CD4-positive, alpha-beta memory T cell (primary cell): ENCODE measurements around the gene RBM24. TPM values are rescaled to one million over a fixed set of nuclear protein-coding genes. Genes with fewer than 3 reads are reported as not detected.

ENCODE experiments used
- CTCF ChIA-PET: fragments of 350-600 bp; sonication (Branson Sonifier 250); formaldehyde crosslinking; loops from one replicate; lab custom pipeline; 2021; ENCODE audit warnings: inconsistent platforms; ENCODE audit not compliant: partially characterized antibody; lab: Charles Lee
- POLR2A ChIA-PET: fragments of 350-600 bp; sonication (Branson Sonifier 250); formaldehyde crosslinking; loops from one replicate; lab custom pipeline; 2021; ENCODE audit not compliant: partially characterized antibody; lab: Charles Lee
- DNase-seq, 5 donors: peaks; one replicate each; pipeline versions ENCODE4 v3.0.0 to v3.0.0-alpha.2; 2020 to 2022; ENCODE audit warnings: mixed read lengths in 1 of 5
- H3K27ac ChIP-seq: one replicate; pipeline ENCODE4 v1.7.0; 2013; ENCODE audit warnings: low read depth, low read length
- H3K27me3 ChIP-seq: 2 replicates; pipeline ENCODE4 v1.7.0; 2013; ENCODE audit warnings: mild to moderate bottlenecking, low read length, moderate library complexity; ENCODE audit not compliant: insufficient read depth
- H3K36me3 ChIP-seq: 2 replicates; pipeline ENCODE4 v1.7.0; 2013; ENCODE audit warnings: mild to moderate bottlenecking, low read length, moderate library complexity; ENCODE audit not compliant: insufficient read depth
- H3K4me1 ChIP-seq: 2 replicates; pipeline ENCODE4 v1.7.0; 2013; ENCODE audit warnings: mild to moderate bottlenecking, low read length, moderate library complexity; ENCODE audit not compliant: insufficient read depth
- H3K4me3 ChIP-seq, 2 donors: one replicate each; pipeline ENCODE4 v1.7.0; 2013; ENCODE audit warnings: low read length in 2 of 2, mild to moderate bottlenecking in 1 of 2
- H3K9me3 ChIP-seq, 2 donors: one replicate each; pipeline ENCODE4 v1.7.0; 2013; ENCODE audit warnings: low read length in 2 of 2, control low read depth in 1 of 2; ENCODE audit not compliant: control insufficient read depth in 1 of 2
- H3K27ac Mint-ChIP-seq, 7 donors: one replicate each; pipeline ENCODE4 v1.8.0; 2020 to 2021; ENCODE audit warnings: mixed read lengths in 7 of 7, mild to moderate bottlenecking in 6 of 7, inconsistent platforms in 3 of 7, moderate library complexity in 3 of 7
- H3K27me3 Mint-ChIP-seq, 2 donors: one replicate each; pipeline ENCODE4 v1.8.0; 2020 to 2021; ENCODE audit warnings: mixed read lengths in 2 of 2
- H3K36me3 Mint-ChIP-seq, 2 donors: one replicate each; pipeline ENCODE4 v1.8.0; 2020 to 2021; ENCODE audit warnings: mixed read lengths in 2 of 2, inconsistent platforms in 1 of 2, mild to moderate bottlenecking in 1 of 2
- H3K4me1 Mint-ChIP-seq, 4 donors: one replicate each; pipeline ENCODE4 v1.8.0; 2020 to 2021; ENCODE audit warnings: mixed read lengths in 4 of 4, mild to moderate bottlenecking in 1 of 4
- H3K4me3 Mint-ChIP-seq, 8 donors: one replicate each; pipeline ENCODE4 v1.8.0; 2020 to 2021; ENCODE audit warnings: mixed read lengths in 8 of 8, mild to moderate bottlenecking in 7 of 8, moderate library complexity in 6 of 8, inconsistent platforms in 3 of 8
- H3K9me3 Mint-ChIP-seq, 8 donors: one replicate each; pipeline ENCODE4 v1.8.0; 2020 to 2021; ENCODE audit warnings: mixed read lengths in 8 of 8, mild to moderate bottlenecking in 5 of 8, inconsistent platforms in 3 of 8, moderate library complexity in 1 of 8
- intact Hi-C: fragments of 100-400 bp; cut with micrococcal nuclease; formaldehyde crosslinking; loops from one replicate; pipeline ENCODE4 v1.15.1; 2023
- polyA plus RNA-seq, 2 donors: library from polyadenylated mRNA; unstranded; fragments of 300-500 nt; fragmentation: Illumina TruSeq; gene quantifications; one replicate each; pipeline ENCODE4 v1.2.3, GENCODE V29; 2021
- total RNA-seq, 2 experiments: library from RNA; stranded (reverse); gene quantifications; one replicate each; pipeline ENCODE4 v1.2.3, GENCODE V29; 2021

The RBM24 gene
- total and polyA plus RNA-seq, 4 experiments from 2014 or later = not detected

DNA sequence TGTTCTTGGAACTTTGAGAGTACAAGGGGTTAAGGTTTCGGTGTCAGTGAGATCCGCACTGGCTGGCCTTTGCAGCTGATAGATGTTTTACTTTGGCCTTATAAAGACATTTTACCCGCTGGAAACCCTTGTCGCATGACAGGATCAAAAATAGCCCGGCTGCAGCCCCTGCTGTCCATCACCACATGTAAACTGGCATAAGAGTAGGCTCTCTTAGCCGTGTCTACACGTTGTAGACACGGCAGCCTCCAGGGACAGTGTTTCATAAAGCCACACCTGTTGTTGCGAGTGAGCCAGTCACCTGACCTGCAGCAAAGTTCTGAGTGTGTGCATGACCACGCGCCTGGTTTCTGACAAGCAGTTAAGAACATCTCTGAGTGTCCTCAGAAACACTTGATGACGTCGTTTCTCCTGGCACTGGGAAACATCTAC lies 8.5 kb downstream of the RBM24 start:
- Mint-ChIP-seq H3K4me3 (no peak overlapping the region), H3K4me1 (no peaks in the 10 kb centered on the region), H3K27me3 (peaks cover 19 to 29% of the 10 kb centered on the region in 2 donors), H3K9me3 (no peaks in the 10 kb centered on the region), H3K27ac (no peak overlapping the region), H3K36me3 (no peaks in the 10 kb centered on the region)
- ChIA-PET CTCF (no interaction called here), POLR2A (no interaction called here)
- no peak for DNase-seq
- H3K27ac ChIP-seq = no peak overlapping the region
- no peaks in the 10 kb centered on the region for H3K36me3 ChIP-seq
- intact Hi-C loops = no loop called here
- no peaks in the 10 kb centered on the region for H3K27me3 ChIP-seq
- no peak overlapping the region for H3K4me3 ChIP-seq
- H3K4me1 ChIP-seq = no peaks in the 10 kb centered on the region
- no peaks in the 10 kb centered on the region for H3K9me3 ChIP-seq

DNA sequence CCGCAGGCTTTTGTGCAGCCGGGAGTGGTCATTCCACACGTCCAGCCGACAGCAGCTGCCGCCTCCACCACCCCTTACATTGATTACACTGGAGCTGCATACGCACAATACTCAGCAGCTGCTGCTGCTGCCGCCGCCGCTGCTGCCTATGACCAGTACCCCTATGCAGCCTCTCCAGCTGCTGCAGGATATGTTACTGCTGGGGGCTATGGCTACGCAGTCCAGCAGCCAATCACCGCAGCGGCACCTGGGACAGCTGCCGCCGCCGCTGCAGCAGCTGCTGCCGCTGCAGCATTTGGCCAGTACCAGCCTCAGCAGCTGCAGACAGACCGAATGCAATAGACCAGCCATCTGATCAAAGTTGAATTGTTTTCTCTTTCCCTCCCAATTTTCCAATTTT lies 10.6 kb downstream of the RBM24 start:
- peaks cover 9 to 14% of the 10 kb centered on the region in 2 donors for H3K27me3 Mint-ChIP-seq
- Histone ChIP-seq H3K9me3 (no peaks in the 10 kb centered on the region), H3K4me1 (no peaks in the 10 kb centered on the region), H3K4me3 (no peak overlapping the region), H3K27ac (no peak overlapping the region), H3K36me3 (no peaks in the 10 kb centered on the region), H3K27me3 (no peaks in the 10 kb centered on the region)
- H3K4me1 Mint-ChIP-seq = no peaks in the 10 kb centered on the region
- H3K27ac Mint-ChIP-seq = no peak overlapping the region
- no peaks in the 10 kb centered on the region for H3K36me3 Mint-ChIP-seq
- CTCF ChIA-PET = no interaction called here
- DNase-seq = no peak
- no peak overlapping the region for H3K4me3 Mint-ChIP-seq
- POLR2A ChIA-PET = no interaction called here
- intact Hi-C loops = no loop called here
- H3K9me3 Mint-ChIP-seq = no peaks in the 10 kb centered on the region

DNA sequence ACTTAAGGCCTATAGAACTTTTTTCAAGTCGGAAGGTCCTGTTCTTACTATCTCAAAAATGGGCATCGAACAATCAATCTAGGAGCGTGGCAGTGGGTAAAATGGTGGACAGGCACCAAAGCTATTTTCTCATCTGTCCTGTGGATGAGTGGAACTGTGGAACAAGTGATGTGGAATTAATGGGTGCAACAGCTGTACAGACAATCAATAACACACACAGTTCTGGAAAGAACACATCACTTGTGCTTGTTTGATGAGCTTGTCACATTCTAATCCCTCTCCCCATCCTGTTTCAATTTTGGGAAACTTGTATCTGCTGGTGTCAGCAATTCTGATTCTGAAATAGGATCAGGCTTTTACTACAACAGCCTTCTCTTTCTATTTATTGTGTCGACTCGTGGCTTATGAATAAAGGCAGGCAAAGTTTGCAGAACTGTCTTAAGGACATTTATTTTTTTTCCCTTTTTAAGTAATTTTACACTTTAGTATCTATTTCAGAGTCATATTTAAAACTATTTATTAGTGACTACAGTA lies 11.5 kb downstream of the RBM24 start:
- CTCF ChIA-PET = no interaction called here
- Histone ChIP-seq H3K27ac (no peak overlapping the region), H3K4me1 (no peaks in the 10 kb centered on the region), H3K27me3 (no peaks in the 10 kb centered on the region), H3K4me3 (no peak overlapping the region), H3K36me3 (no peaks in the 10 kb centered on the region), H3K9me3 (no peaks in the 10 kb centered on the region)
- H3K27me3 Mint-ChIP-seq = peaks cover 4 to 9% of the 10 kb centered on the region in 2 donors
- no peaks in the 10 kb centered on the region for H3K9me3 Mint-ChIP-seq
- no peak overlapping the region for H3K4me3 Mint-ChIP-seq
- POLR2A ChIA-PET = no interaction called here
- no peaks in the 10 kb centered on the region for H3K4me1 Mint-ChIP-seq
- DNase-seq = no peak
- H3K36me3 Mint-ChIP-seq = no peaks in the 10 kb centered on the region
- intact Hi-C loops = no loop called here
- H3K27ac Mint-ChIP-seq = no peak overlapping the region

DNA sequence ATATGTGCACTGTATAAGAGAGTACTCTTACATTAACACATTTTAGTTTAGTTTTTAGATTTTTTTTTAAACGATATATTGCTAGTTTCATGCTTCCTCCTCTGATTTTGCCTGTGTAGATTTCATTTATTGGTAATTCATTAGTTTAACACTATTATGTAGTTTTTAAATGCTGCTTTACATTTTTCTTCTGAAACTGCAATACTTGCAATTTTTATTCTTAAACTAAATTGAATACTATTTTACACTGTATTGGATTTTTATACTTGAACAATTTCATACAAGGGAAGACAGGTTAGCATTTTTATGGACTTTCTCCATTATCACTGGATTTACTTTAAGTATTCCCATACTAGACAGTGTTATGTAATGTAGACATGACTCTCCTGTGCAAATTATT lies 12.2 kb downstream of the RBM24 start:
- POLR2A ChIA-PET = no interaction called here
- intact Hi-C loops = no loop called here
- no peaks in the 10 kb centered on the region for H3K9me3 Mint-ChIP-seq
- no peaks in the 10 kb centered on the region for H3K36me3 Mint-ChIP-seq
- no peak overlapping the region for H3K4me3 ChIP-seq
- no peak overlapping the region for H3K4me3 Mint-ChIP-seq
- no peaks in the 10 kb centered on the region for H3K9me3 ChIP-seq
- H3K4me1 ChIP-seq = no peaks in the 10 kb centered on the region
- no peak overlapping the region for H3K27ac Mint-ChIP-seq
- no peaks in the 10 kb centered on the region for H3K36me3 ChIP-seq
- no peaks in the 10 kb centered on the region for H3K4me1 Mint-ChIP-seq
- no peak overlapping the region for H3K27ac ChIP-seq
- peaks cover 4 to 9% of the 10 kb centered on the region in 2 donors for H3K27me3 Mint-ChIP-seq
- DNase-seq = no peak
- no peaks in the 10 kb centered on the region for H3K27me3 ChIP-seq
- CTCF ChIA-PET = no interaction called here

DNA sequence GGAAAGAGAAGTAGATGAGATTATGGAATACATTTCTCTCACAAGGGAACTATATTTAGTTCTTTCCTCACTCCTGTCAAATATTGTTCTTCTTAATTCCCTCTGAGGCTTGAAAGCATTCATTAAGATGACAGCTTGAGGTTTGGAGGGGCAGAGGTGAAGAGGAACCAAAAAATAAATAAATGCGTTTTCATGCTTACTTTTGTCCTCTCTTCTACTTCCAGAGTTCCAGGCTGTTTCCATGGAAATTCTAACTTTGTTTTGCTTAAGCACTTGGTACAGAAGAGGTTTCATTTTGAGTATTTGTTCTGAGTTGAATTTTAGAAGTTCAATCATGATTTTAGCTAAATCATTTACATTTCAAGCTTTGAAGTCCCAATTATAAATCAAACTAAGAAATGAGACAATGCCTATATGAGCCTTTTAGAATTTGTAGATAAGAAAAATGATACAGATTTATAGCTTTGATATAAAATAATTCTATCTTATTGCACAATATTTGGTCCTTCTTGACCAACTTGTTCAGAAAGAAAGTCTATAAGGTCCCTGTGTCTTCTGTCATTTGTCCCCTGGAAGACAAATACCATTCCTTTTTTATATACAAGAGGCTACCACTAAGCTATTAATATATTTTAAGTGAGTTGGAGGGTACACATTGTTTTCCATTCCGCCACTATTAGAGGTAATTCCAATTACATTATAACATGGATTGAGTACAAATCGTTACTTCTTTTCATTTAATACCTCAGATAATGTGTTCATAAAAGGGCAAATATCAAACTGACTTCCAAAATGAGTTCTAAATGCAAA lies 16.3 kb downstream of the RBM24 start:
- ChIA-PET POLR2A (no interaction called here), CTCF (no interaction called here)
- H3K27ac ChIP-seq = no peak overlapping the region
- Mint-ChIP-seq H3K27me3 (peaks cover 5 to 8% of the 10 kb centered on the region in 2 donors), H3K27ac (no peak overlapping the region), H3K36me3 (no peaks in the 10 kb centered on the region), H3K4me3 (no peak overlapping the region), H3K9me3 (peaks cover 0 to 7% (median 0%) of the 10 kb centered on the region in 8 donors), H3K4me1 (no peaks in the 10 kb centered on the region)
- no peaks in the 10 kb centered on the region for H3K27me3 ChIP-seq
- H3K36me3 ChIP-seq = no peaks in the 10 kb centered on the region
- intact Hi-C loops = no loop called here
- no peak for DNase-seq
- no peaks in the 10 kb centered on the region for H3K4me1 ChIP-seq
- no peaks in the 10 kb centered on the region for H3K9me3 ChIP-seq
- no peak overlapping the region for H3K4me3 ChIP-seq

DNA sequence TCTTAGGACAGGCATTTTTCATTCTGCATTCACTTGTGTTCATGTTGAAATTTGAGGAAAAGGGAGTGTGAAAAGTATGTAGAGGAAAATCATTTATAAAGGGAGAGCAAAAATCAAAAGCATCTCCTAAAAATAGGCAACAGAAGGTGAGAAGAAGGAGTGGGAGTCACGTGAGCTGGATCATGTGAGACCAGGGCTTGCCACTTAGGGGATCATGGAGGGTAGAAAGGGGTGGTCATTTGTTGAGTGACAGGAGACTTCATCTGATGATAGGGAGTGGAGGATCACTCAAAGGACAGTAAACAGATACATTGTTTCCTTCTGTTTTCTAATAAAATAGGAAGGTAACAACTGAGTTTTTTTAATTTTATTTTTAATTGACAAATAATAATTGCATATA lies 17.1 kb downstream of the RBM24 start:
- H3K27me3 Mint-ChIP-seq = peaks cover 5 to 10% of the 10 kb centered on the region in 2 donors
- no peak overlapping the region for H3K27ac Mint-ChIP-seq
- CTCF ChIA-PET = no interaction called here

DNA sequence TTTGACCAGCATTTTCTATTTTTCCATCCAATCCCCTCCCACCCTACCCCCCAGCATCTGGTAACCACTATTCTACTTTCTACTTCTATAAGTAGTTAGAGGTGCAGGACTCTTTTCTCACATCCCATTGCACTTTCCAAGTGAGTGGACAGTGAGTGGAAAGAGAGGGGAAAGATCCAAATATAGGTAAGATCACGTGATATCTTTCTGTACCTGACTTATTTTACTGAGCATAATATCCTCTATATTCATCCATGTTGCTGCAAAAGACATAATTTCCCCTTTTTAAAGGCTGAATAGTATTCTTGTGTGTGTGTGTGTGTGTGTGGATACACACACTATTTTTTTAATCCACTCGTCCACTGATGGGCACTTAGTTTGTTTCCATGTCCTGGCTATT lies 18.1 kb downstream of the RBM24 start:
- no peak overlapping the region for H3K27ac ChIP-seq

More for the DNA sequence above, 17.1 kb downstream of the RBM24 start:
- H3K27ac ChIP-seq = no peak overlapping the region
- H3K4me1 ChIP-seq = no peaks in the 10 kb centered on the region
- Mint-ChIP-seq H3K9me3 (peaks cover 0 to 9% (median under 1%) of the 10 kb centered on the region in 8 donors), H3K4me1 (no peaks in the 10 kb centered on the region), H3K36me3 (no peaks in the 10 kb centered on the region), H3K4me3 (no peak overlapping the region)
- POLR2A ChIA-PET = no interaction called here
- no peaks in the 10 kb centered on the region for H3K36me3 ChIP-seq
- no peak for DNase-seq
- no peaks in the 10 kb centered on the region for H3K9me3 ChIP-seq
- intact Hi-C loops = no loop called here
- H3K27me3 ChIP-seq = no peaks in the 10 kb centered on the region
- H3K4me3 ChIP-seq = no peak overlapping the region

More for the DNA sequence above, 18.1 kb downstream of the RBM24 start:
- Histone ChIP-seq H3K9me3 (no peaks in the 10 kb centered on the region), H3K27me3 (no peaks in the 10 kb centered on the region), H3K4me3 (no peak overlapping the region), H3K4me1 (no peaks in the 10 kb centered on the region), H3K36me3 (no peaks in the 10 kb centered on the region)
- no peaks in the 10 kb centered on the region for H3K36me3 Mint-ChIP-seq
- no peaks in the 10 kb centered on the region for H3K4me1 Mint-ChIP-seq
- intact Hi-C loops = no loop called here
- CTCF ChIA-PET = no interaction called here
- POLR2A ChIA-PET = no interaction called here
- peaks cover 3 to 10% of the 10 kb centered on the region in 2 donors for H3K27me3 Mint-ChIP-seq
- H3K4me3 Mint-ChIP-seq = no peak overlapping the region
- no peak for DNase-seq
- no peak overlapping the region for H3K27ac Mint-ChIP-seq
- H3K9me3 Mint-ChIP-seq = peaks cover 0 to 9% (median under 1%) of the 10 kb centered on the region in 8 donors
